GM12878 (cell line): Measurements from ENCODE around the gene HLA-DPB1.

Experiments used
- CTCF ChIP-seq, 3 experiments: IDR thresholded peaks in 2 of 3; conservative IDR thresholded peaks in 1 of 3; 2 replicates each; pipeline ENCODE4 v1.5.1; 2011; ENCODE audit warnings: low read depth in 3 of 3, low read length in 3 of 3, mild to moderate bottlenecking in 3 of 3, control low read depth in 2 of 3, moderate library complexity in 2 of 3, inconsistent platforms in 1 of 3, mixed read lengths in 1 of 3; ENCODE audit not compliant: control insufficient read depth in 2 of 3, insufficient read depth in 1 of 3; ENCODE audit errors: extremely low read depth in 1 of 3
- ELK1 ChIP-seq: IDR thresholded peaks from 2 replicates; pipeline ENCODE4 v1.6.1; 2012; ENCODE audit warnings: low read depth, low read length, improper control_type of control experiment
- EZH2 ChIP-seq: IDR thresholded peaks from 2 replicates; pipeline ENCODE4 v1.6.1; 2012; ENCODE audit warnings: low read depth, mild to moderate bottlenecking, control low read depth, inconsistent platforms, low read length, borderline replicate concordance; ENCODE audit not compliant: control insufficient read depth
- HDAC2 ChIP-seq: fragments of 200-600 bp; sonication (generic); IDR thresholded peaks from 2 replicates; pipeline ENCODE4 v1.6.1; 2017
- MTA2 ChIP-seq: fragments of 450-650 bp; IDR thresholded peaks from 2 replicates; pipeline ENCODE4 v1.6.1; 2016; ENCODE audit warnings: low read depth, mild to moderate bottlenecking, moderate library complexity
- PAX8 ChIP-seq: fragments of 450-650 bp; IDR thresholded peaks from 2 replicates; pipeline ENCODE4 v1.6.1; 2017; ENCODE audit warnings: mild to moderate bottlenecking, moderate library complexity
- RCOR1 ChIP-seq: conservative IDR thresholded peaks from 2 replicates; pipeline ENCODE4 v1.6.1; 2012; ENCODE audit warnings: low read depth, low read length, improper control_type of control experiment
- SRF ChIP-seq, 2 experiments: IDR thresholded peaks; 2 replicates each; pipeline ENCODE4 v1.6.1; 2011; ENCODE audit warnings: low read depth in 2 of 2, low read length in 2 of 2, mild to moderate bottlenecking in 1 of 2, moderate library complexity in 1 of 2
- TARDBP ChIP-seq: IDR thresholded peaks from 2 replicates; pipeline ENCODE4 v1.6.1; 2016; ENCODE audit warnings: borderline replicate concordance
- ZBTB40 ChIP-seq: fragments of 450-650 bp; IDR thresholded peaks from 2 replicates; pipeline ENCODE4 v1.6.1; 2016; ENCODE audit warnings: mild to moderate bottlenecking, moderate library complexity, borderline replicate concordance
- ZNF384 ChIP-seq: IDR thresholded peaks from 2 replicates; pipeline ENCODE4 v1.6.1; 2012; ENCODE audit warnings: low read depth, mild to moderate bottlenecking, low read length, improper control_type of control experiment, borderline replicate concordance

- TF ChIP-seq ZBTB40: no peak
- TF ChIP-seq ZNF384: no peak
- no peak for TF ChIP-seq CTCF (IDR thresholded peaks at IDR 0.05 in 2 of 3, conservative IDR thresholded peaks at IDR 0.05 in 1 of 3; ENCODE audit: control insufficient read depth in 2 of 3, extremely low read depth in 1 of 3, insufficient read depth in 1 of 3, low read depth in 3 of 3, low read length in 3 of 3)
- TF ChIP-seq SRF (IDR thresholded peaks at IDR 0.05; ENCODE audit: low read depth in 2 of 2, low read length in 2 of 2): no peak
- no peak for TF ChIP-seq TARDBP
- no peak for TF ChIP-seq RCOR1
- TF ChIP-seq HDAC2: no peak
- no peak for TF ChIP-seq MTA2
- no peak for TF ChIP-seq EZH2
- TF ChIP-seq PAX8: no peak
- TF ChIP-seq ELK1: no peak
These were observed 3.8 kb downstream of the HLA-DPB1 start for GRCh38 chr6:33079580-33079979.
